Cardiac muscle cell (in vitro differentiated cells and primary cell): ENCODE measurements around the gene GSC2. TPM values are rescaled to one million over a fixed set of nuclear protein-coding genes. Genes with fewer than 3 reads are reported as not detected.

ENCODE experiments used
- DNase-seq, 2 donors: peaks; one replicate each; pipeline versions ENCODE4 v3.0.0 to v3.0.0-alpha.2; 2010 to 2017; ENCODE audit warnings: low read depth in 1 of 2, low spot score in 1 of 2
- H3K27ac ChIP-seq: fragments of 200-600 bp; sonication (generic); 2 replicates; pipeline ENCODE4 v1.5.1; 2016
- H3K27me3 ChIP-seq: fragments of 200-600 bp; sonication (generic); 2 replicates; pipeline ENCODE4 v1.6.0; 2016; ENCODE audit warnings: control low read depth
- H3K36me3 ChIP-seq: fragments of 200-600 bp; sonication (generic); 2 replicates; pipeline ENCODE4 v1.5.1; 2016; ENCODE audit warnings: control low read depth
- H3K4me1 ChIP-seq: fragments of 200-600 bp; sonication (generic); 2 replicates; pipeline ENCODE4 v1.8.1; 2017; ENCODE audit warnings: low read depth, mild to moderate bottlenecking, mixed run types
- H3K4me3 ChIP-seq: fragments of 200-600 bp; sonication (generic); 2 replicates; pipeline ENCODE4 v1.5.1; 2016; ENCODE audit warnings: mild to moderate bottlenecking
- H3K9me3 ChIP-seq: fragments of 200-600 bp; sonication (generic); 2 replicates; pipeline ENCODE4 v1.5.1; 2017; ENCODE audit warnings: low read depth, mild to moderate bottlenecking, control low read depth
- CTCF ChIP-seq: IDR thresholded peaks from 2 replicates; pipeline ENCODE4 v1.5.1; 2012; ENCODE audit warnings: low read depth, mild to moderate bottlenecking, low read length
- polyA plus RNA-seq: library from polyadenylated mRNA; unstranded; fragments of >200 nt; fragmentation: Nextera tagmentation; extraction: Ambion mirVana; gene quantifications from 2 replicates; pipeline ENCODE4 v1.2.1, GENCODE V29; 2016
- total RNA-seq: library from RNA; depleted of rRNA; stranded (reverse); fragments of >200 nt; gene quantifications from 2 replicates; pipeline ENCODE4 v1.2.3, GENCODE V29; 2016

Gene GSC2
- total and polyA plus RNA-seq, 2 experiments from 2014 or later: not detected

DNA sequence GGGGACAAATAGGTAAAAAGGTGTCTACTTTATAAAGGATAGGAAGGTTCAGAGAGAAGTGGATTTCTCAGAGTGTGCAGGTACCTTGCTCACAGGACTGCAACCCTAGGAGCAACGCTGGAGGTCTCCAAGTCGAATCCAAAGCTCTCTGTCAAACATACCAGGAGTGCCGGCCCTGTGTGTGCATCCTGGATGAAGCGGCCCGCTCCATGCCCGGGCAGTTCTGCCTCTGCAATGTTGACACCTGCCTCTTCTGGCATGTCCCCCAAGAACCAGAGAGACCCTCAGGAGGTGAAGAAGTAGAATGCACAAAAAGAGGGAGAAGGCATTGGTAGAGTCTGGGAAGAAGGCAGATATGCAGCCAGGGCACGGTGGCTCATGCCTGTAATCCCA lies 22.1 kb downstream of the GSC2 start:
- Histone ChIP-seq H3K27ac (no peak overlapping the region), H3K27me3 (no peaks in the 10 kb centered on the region), H3K4me1 (peaks cover 3% of the 10 kb centered on the region), H3K4me3 (no peak overlapping the region), H3K36me3 (no peaks in the 10 kb centered on the region), H3K9me3 (no peaks in the 10 kb centered on the region)
- TF ChIP-seq CTCF: no peak
- no peak for DNase-seq

DNA sequence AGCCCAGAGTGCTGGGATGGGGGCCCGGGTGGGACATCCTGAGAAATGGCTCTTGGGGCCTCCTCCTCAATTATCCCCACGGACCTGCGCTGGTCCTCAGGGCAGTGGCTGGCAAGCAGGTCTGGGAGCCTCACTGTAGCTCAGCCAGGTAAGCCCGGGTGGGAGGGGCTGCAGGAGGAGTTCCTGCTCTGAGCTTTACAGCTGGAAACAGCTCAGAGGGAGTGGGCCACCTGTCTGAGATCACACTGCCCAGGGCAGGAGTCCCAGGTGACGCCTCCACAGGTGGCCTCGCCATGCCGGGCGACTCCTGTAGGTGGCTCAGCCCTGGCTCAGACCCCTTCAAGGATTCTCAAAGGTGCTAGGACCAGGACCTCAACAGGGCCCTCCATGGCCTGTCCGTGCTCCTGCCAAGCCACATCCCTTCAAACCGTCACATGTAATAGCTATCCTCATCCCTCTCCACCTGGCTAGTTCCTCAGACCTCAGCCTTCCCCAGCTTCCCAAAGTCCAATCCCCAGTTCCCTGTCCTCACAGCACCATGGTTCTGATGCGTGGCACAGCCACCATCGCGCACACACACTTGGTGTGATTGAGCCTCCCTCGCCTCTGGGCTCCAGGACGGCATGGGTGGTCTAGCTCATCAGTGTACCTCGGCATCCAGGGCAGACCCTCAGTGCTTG lies 22.6 kb downstream of the GSC2 start:
- H3K4me3 ChIP-seq: no peak overlapping the region
- no peak overlapping the region for H3K27ac ChIP-seq
- no peak for DNase-seq
- no peaks in the 10 kb centered on the region for H3K36me3 ChIP-seq
- H3K27me3 ChIP-seq: no peaks in the 10 kb centered on the region
- TF ChIP-seq CTCF: no peak
- H3K9me3 ChIP-seq: no peaks in the 10 kb centered on the region
- H3K4me1 ChIP-seq: peaks cover 3% of the 10 kb centered on the region

GRCh38 chr22:19126309-19127273 lies 23.5 kb downstream of the GSC2 start:
- no peak overlapping the region for H3K4me3 ChIP-seq

GRCh38 chr22:19125474-19126308 lies 24.4 kb downstream of the GSC2 start:
- Histone ChIP-seq H3K27me3 (no peaks in the 10 kb centered on the region), H3K36me3 (no peaks in the 10 kb centered on the region), H3K27ac (no peak overlapping the region), H3K4me1 (peaks cover 6% of the 10 kb centered on the region), H3K4me3 (no peak overlapping the region), H3K9me3 (no peaks in the 10 kb centered on the region)
- TF ChIP-seq CTCF: no peak
- no peak for DNase-seq

More at GRCh38 chr22:19126309-19127273, 23.5 kb downstream of the GSC2 start:
- Histone ChIP-seq H3K36me3 (no peaks in the 10 kb centered on the region), H3K27me3 (no peaks in the 10 kb centered on the region), H3K9me3 (no peaks in the 10 kb centered on the region), H3K4me1 (peaks cover 3% of the 10 kb centered on the region), H3K27ac (no peak overlapping the region)
- no peak for DNase-seq
- no peak for TF ChIP-seq CTCF

DNA sequence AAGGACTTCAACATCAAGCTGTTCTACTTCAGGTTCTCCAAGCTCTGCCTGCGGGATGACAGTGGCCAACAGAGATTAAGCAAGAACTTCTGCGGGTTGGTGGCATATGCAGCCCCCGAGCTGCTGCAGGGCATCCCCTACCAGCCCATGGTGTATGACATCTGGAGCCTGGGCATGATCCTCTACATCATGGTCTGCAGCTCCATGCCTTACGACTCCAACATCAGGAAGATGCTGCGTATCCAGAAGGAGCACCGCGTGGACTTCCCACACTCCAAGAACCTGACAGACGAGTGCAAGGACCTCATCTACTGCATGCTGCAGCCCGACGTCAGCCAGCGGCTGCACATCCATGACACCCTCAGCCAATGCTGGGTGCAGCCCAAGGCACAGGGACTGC lies 25.1 kb downstream of the GSC2 start:
- Histone ChIP-seq H3K36me3 (no peaks in the 10 kb centered on the region), H3K9me3 (no peaks in the 10 kb centered on the region), H3K4me3 (no peak overlapping the region), H3K27ac (no peak overlapping the region), H3K4me1 (peaks cover 7% of the 10 kb centered on the region), H3K27me3 (no peaks in the 10 kb centered on the region)
- no peak for TF ChIP-seq CTCF
- DNase-seq: no peak
